Skeletal muscle satellite cell (primary cell): ENCODE measurements around the gene SLCO4A1.
"Not testable (repeated sequence)": the region's sequence is repeated elsewhere in the genome, so short reads cannot be mapped to it uniquely, and the experiment has no call there.

Source experiments
- H3K27me3 ChIP-seq: 2 replicates; pipeline ENCODE4 v1.7.0; 2013; ENCODE audit warnings: low read length; ENCODE audit not compliant: control insufficient read depth, insufficient read depth
- H3K36me3 ChIP-seq: 2 replicates; pipeline ENCODE4 v1.7.0; 2013; ENCODE audit warnings: mild to moderate bottlenecking, control low read depth, low read length; ENCODE audit not compliant: insufficient read depth
- H3K4me1 ChIP-seq: 2 replicates; pipeline ENCODE4 v1.7.0; 2013; ENCODE audit warnings: low read length; ENCODE audit not compliant: control insufficient read depth, insufficient read depth
- H3K4me2 ChIP-seq: 2 replicates; pipeline ENCODE4 v1.7.0; 2013; ENCODE audit warnings: mild to moderate bottlenecking, low read length
- H3K4me3 ChIP-seq: 2 replicates; pipeline ENCODE4 v1.7.0; 2013; ENCODE audit warnings: low read length
- H3K9ac ChIP-seq: 2 replicates; pipeline ENCODE4 v1.7.0; 2013; ENCODE audit warnings: mild to moderate bottlenecking, low read depth, low read length, moderate library complexity
- H3K9me3 ChIP-seq: replicated peaks from 2 replicates; pipeline ENCODE4 v1.7.0; 2013; ENCODE audit warnings: mild to moderate bottlenecking, control low read depth, low read length

SLCO4A1 gene

GRCh38 chr20:62677678-62678077, 35.4 kb downstream of the SLCO4A1 start:
- Histone ChIP-seq H3K27me3 (peaks cover 63% of the 10 kb centered on the region), H3K36me3 (no peaks in the 10 kb centered on the region), H3K9me3 (no peaks in the 10 kb centered on the region), H3K4me1 (peaks cover 11% of the 10 kb centered on the region), H3K9ac (no peak overlapping the region), H3K4me2 (no peak overlapping the region), H3K4me3 (no peak overlapping the region)

GRCh38 chr20:62678553-62678952, 36.2 kb downstream of the SLCO4A1 start:
- H3K36me3 ChIP-seq, result no peaks in the 10 kb centered on the region
- H3K4me3 ChIP-seq, result no peak overlapping the region
- H3K4me2 ChIP-seq, result no peak overlapping the region
- H3K9ac ChIP-seq, result no peak overlapping the region
- H3K27me3 ChIP-seq, result peaks cover 71% of the 10 kb centered on the region
- peaks cover 11% of the 10 kb centered on the region for H3K4me1 ChIP-seq
- no peaks in the 10 kb centered on the region for H3K9me3 ChIP-seq

- peaks cover 65% of the 10 kb centered on the region for H3K27me3 ChIP-seq
- H3K4me2 ChIP-seq, result no peak overlapping the region
- no peaks in the 10 kb centered on the region for H3K36me3 ChIP-seq
- H3K9ac ChIP-seq, result no peak overlapping the region
- H3K4me1 ChIP-seq, result peaks cover 10% of the 10 kb centered on the region
- H3K9me3 ChIP-seq, result no peaks in the 10 kb centered on the region
- H3K4me3 ChIP-seq, result no peak overlapping the region
Observed at GRCh38 chr20:62679978-62680589, 37.8 kb downstream of the SLCO4A1 start.

GRCh38 chr20:62682912-62683517, 40.7 kb downstream of the SLCO4A1 start:
- H3K36me3 ChIP-seq, result no peaks in the 10 kb centered on the region
- H3K27me3 ChIP-seq, result peaks cover 63% of the 10 kb centered on the region
- H3K9me3 ChIP-seq, result no peaks in the 10 kb centered on the region
- H3K4me1 ChIP-seq, result no peaks in the 10 kb centered on the region
- H3K4me2 ChIP-seq, result no peak overlapping the region
- H3K4me3 ChIP-seq, result no peak overlapping the region
- H3K9ac ChIP-seq, result no peak overlapping the region

GRCh38 chr20:62683660-62684322, 41.5 kb downstream of the SLCO4A1 start:
- not testable (repeated sequence) for H3K4me2 ChIP-seq, H3K9ac ChIP-seq, H3K4me1 ChIP-seq, H3K4me3 ChIP-seq, H3K9me3 ChIP-seq, H3K36me3 ChIP-seq
- H3K27me3 ChIP-seq, result peaks cover 65% of the 10 kb centered on the region

- Histone ChIP-seq H3K36me3 (no peaks in the 10 kb centered on the region), H3K27me3 (peaks cover 62% of the 10 kb centered on the region), H3K9me3 (no peaks in the 10 kb centered on the region), H3K4me2 (no peak overlapping the region), H3K4me3 (no peak overlapping the region), H3K9ac (no peak overlapping the region), H3K4me1 (no peaks in the 10 kb centered on the region)
Observed at GRCh38 chr20:62684981-62685380, 42.7 kb downstream of the SLCO4A1 start.

- Histone ChIP-seq H3K4me3 (no peak overlapping the region), H3K9me3 (no peaks in the 10 kb centered on the region), H3K27me3 (peaks cover 52% of the 10 kb centered on the region), H3K4me1 (no peaks in the 10 kb centered on the region), H3K9ac (no peak overlapping the region), H3K36me3 (no peaks in the 10 kb centered on the region), H3K4me2 (no peak overlapping the region)
Observed at GRCh38 chr20:62685781-62686555, 43.7 kb downstream of the SLCO4A1 start.

GRCh38 chr20:62686869-62687830, 44.8 kb downstream of the SLCO4A1 start:
- no peak overlapping the region for H3K9ac ChIP-seq
- no peaks in the 10 kb centered on the region for H3K36me3 ChIP-seq
- no peaks in the 10 kb centered on the region for H3K9me3 ChIP-seq
- H3K27me3 ChIP-seq, result peaks cover 49% of the 10 kb centered on the region
- H3K4me1 ChIP-seq, result no peaks in the 10 kb centered on the region
- no peak overlapping the region for H3K4me2 ChIP-seq
- no peak overlapping the region for H3K4me3 ChIP-seq

- H3K9ac ChIP-seq, result no peak overlapping the region
- H3K9me3 ChIP-seq, result no peaks in the 10 kb centered on the region
- peaks cover 48% of the 10 kb centered on the region for H3K27me3 ChIP-seq
- no peak overlapping the region for H3K4me3 ChIP-seq
- no peaks in the 10 kb centered on the region for H3K36me3 ChIP-seq
- H3K4me1 ChIP-seq, result no peaks in the 10 kb centered on the region
- H3K4me2 ChIP-seq, result no peak overlapping the region
Observed at GRCh38 chr20:62688083-62688482, 45.8 kb downstream of the SLCO4A1 start.

GRCh38 chr20:62688855-62689460, 46.7 kb downstream of the SLCO4A1 start:
- H3K36me3 ChIP-seq, result no peaks in the 10 kb centered on the region
- peaks cover 50% of the 10 kb centered on the region for H3K27me3 ChIP-seq
- H3K4me2 ChIP-seq, result no peak overlapping the region
- no peaks in the 10 kb centered on the region for H3K4me1 ChIP-seq
- no peak overlapping the region for H3K4me3 ChIP-seq
- H3K9me3 ChIP-seq, result no peaks in the 10 kb centered on the region
- H3K9ac ChIP-seq, result no peak overlapping the region
